ENCODE measurements around the gene HAL.

Gene HAL, protein sequence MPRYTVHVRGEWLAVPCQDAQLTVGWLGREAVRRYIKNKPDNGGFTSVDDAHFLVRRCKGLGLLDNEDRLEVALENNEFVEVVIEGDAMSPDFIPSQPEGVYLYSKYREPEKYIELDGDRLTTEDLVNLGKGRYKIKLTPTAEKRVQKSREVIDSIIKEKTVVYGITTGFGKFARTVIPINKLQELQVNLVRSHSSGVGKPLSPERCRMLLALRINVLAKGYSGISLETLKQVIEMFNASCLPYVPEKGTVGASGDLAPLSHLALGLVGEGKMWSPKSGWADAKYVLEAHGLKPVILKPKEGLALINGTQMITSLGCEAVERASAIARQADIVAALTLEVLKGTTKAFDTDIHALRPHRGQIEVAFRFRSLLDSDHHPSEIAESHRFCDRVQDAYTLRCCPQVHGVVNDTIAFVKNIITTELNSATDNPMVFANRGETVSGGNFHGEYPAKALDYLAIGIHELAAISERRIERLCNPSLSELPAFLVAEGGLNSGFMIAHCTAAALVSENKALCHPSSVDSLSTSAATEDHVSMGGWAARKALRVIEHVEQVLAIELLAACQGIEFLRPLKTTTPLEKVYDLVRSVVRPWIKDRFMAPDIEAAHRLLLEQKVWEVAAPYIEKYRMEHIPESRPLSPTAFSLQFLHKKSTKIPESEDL

DNA sequence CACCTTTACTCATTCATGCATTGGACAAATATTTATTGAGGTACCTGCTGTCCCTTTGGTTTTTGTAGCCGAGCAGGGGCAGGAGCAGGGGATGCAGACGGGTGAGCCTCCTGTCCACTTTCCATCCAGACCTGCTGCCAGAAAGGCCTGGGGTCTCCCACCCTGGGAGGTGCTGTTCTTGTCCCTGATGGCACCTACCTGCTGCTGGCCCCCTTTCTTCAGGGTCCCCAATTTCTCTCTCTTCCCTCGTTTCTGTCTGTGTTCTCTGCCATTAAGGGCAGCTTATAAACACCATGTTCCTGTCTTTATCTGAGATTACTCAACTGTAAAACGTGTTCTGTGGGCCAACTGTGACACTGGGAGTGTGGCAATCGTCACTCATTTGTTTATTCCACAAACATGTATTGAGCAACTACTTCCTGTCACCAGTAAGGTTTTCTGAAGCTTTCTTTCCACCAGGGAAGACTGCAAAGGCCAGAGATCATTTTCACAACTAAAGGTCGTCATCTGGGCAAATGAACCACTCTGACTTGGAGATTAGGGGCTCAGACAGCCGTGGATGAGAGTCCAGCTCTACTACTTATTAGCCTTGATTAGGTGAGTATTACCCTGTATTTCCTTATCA, at the start of gene HAL:
Gene HAL, minus strand, starts transcription at position 311 of the 625 bp plus-strand sequence. CDS start 434 bp downstream, outside the sequence.
- Mint-ChIP-seq H3K9me3 (no peaks in the 10 kb centered on the region), H3K27ac (no peak within 1 kb of the TSS), H3K27me3 (ENCODE audit: low read depth) (no peaks in the 10 kb centered on the region), H3K4me3 (no peak within 1 kb of the TSS), H3K4me1 (ENCODE audit: low read depth) (peaks cover 12% of the 10 kb centered on the region), H3K36me3 (ENCODE audit: low read depth) (peaks cover 3% of the 10 kb centered on the region)

GRCh38 chr12:96045566-96045965, 49.4 kb upstream of the HAL start:
- Mint-ChIP-seq H3K4me1 (ENCODE audit: low read depth) (peaks cover 39% of the 10 kb centered on the region), H3K36me3 (ENCODE audit: low read depth) (no peaks in the 10 kb centered on the region), H3K27ac (no peak overlapping the region), H3K9me3 (peaks cover 7% of the 10 kb centered on the region), H3K4me3 (no peak overlapping the region), H3K27me3 (ENCODE audit: low read depth) (no peaks in the 10 kb centered on the region)

DNA sequence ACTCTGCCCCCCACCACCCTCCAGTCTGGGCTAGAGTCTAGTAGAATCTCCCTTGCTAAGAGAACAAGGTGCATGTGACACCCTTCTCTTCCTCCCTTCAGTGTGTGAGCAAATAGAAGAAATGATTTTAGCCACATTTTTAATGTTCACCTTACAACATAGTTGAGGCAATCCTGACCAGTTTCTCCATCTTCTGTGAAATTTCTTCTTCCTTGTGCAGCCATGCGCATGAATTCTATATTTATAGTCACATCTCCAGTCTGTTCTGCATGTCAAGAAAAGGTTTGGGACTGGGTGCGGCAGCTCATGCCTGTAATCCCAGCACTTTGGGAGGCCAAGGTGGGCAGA, 48.8 kb upstream of the HAL start:
- H3K27me3 Mint-ChIP-seq (ENCODE audit: low read depth) = no peaks in the 10 kb centered on the region
- H3K4me1 Mint-ChIP-seq (ENCODE audit: low read depth) = peaks cover 39% of the 10 kb centered on the region
- peaks cover under 1% of the 10 kb centered on the region for H3K9me3 Mint-ChIP-seq
- H3K4me3 Mint-ChIP-seq = no peak overlapping the region
- peak overlapping the region; percentile 16 for H3K27ac Mint-ChIP-seq
- no peaks in the 10 kb centered on the region for H3K36me3 Mint-ChIP-seq (ENCODE audit: low read depth)

DNA sequence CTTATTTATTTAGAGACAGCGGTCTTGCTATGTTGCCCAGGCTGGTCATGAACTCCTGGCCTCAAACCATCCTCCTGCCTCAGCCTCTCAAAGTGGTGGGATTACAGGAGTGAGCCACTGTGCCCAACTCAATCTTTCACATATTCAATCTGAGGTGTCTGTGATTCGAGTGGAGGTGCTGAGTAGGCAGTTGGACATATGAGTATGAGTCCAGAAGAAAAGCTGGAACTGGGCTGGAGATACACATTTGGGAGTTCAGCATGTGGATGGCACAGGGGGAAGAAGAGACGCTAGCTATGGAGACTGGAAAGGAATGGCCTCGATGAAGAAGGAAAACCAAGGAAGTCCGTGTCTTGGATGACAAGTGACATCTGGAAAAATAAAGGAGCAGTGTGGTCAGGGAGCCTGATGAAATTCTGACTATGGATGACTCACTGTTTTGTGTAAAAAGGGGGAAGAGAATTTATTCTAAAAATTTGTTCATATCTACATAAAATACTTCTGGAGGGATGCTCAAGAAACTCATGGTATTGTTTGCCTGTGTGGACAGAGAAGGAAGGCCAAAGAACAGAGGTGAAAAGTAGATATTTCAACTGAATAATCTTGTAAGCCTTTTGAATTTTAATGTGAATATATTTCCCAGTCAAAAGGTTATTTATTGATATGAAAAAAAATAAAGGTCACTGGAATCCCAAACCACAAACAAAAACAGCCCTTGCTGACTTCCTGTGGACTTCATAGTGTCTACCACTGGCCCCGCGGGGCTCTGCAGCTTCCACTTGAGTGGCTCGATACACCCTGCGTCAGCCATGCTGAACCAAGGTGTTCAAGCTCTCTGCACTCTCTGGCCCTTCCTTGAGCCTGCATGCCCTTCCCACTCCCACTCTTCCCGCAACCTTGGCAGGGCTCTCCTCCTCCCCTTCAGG, 48.1 kb upstream of the HAL start:
- no peak overlapping the region for H3K4me3 Mint-ChIP-seq
- no peaks in the 10 kb centered on the region for H3K9me3 Mint-ChIP-seq
- H3K36me3 Mint-ChIP-seq (ENCODE audit: low read depth) = no peaks in the 10 kb centered on the region
- H3K27ac Mint-ChIP-seq = peak overlapping the region; percentile 16
- H3K27me3 Mint-ChIP-seq (ENCODE audit: low read depth) = no peaks in the 10 kb centered on the region
- peaks cover 35% of the 10 kb centered on the region for H3K4me1 Mint-ChIP-seq (ENCODE audit: low read depth)

DNA sequence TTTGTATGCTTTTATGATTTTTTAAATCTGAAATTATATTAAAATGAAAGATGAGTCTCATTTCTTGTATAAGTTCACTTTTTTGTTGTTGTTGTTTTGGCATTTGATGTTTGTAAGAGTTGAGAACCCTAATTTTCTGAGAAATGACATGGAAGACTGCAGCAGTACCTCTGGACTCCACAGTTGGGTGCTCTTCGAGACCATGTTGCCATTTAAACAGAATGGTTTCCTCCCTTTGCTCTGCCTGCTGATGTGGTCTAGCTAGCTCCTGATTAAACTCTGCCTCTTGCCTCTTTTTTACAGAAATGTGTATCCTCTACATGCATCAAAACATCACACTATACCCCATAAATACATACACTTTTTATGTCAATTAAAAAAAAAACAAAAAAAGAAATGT, 45.0 kb upstream of the HAL start:
- Mint-ChIP-seq H3K27me3 (ENCODE audit: low read depth) (no peaks in the 10 kb centered on the region), H3K27ac (no peak overlapping the region), H3K9me3 (no peaks in the 10 kb centered on the region), H3K4me3 (no peak overlapping the region), H3K36me3 (ENCODE audit: low read depth) (no peaks in the 10 kb centered on the region), H3K4me1 (ENCODE audit: low read depth) (peaks cover 10% of the 10 kb centered on the region)

DNA sequence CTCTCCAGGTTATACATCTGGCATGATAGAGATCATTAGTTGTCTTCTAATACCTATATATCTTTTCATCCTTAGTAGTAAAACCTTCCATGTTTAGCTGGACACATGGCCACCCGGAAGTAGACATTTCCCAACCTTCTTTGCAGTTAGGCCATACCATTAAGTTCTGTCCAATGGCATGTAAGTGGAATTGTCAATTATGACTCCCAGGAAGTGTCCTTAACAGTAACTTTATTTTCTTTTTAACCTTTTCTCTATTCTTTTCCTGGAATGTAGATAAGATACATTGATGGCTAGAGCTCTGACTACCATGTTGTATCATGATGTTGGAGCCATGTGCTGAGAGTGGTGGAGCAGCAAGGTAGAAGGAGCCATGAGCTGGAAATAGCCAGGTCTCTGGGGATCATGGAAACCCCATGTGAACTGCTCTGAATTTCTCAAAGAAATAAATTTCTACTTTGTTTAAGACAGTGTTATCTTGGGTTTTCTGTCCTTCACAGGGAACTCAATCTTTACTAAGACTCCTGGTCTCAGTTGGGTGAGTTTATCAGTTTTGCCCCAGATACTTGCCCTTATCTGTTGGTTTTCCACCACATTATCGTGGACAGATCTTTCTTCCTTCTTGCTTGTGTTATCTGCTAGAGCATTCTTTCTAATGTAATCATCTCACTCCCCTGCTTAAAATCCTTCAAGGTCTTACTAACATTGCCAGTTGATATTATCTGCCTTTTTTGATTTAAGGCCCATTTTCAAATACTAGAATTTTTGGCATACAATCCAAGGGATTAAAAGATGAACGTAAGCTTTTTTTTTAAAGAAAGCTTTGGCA, 44.4 kb upstream of the HAL start:
- no peaks in the 10 kb centered on the region for H3K9me3 Mint-ChIP-seq
- no peak overlapping the region for H3K27ac Mint-ChIP-seq
- H3K4me3 Mint-ChIP-seq = no peak overlapping the region

GRCh38 chr12:96039516-96039915, 43.4 kb upstream of the HAL start:
- no peaks in the 10 kb centered on the region for H3K36me3 Mint-ChIP-seq (ENCODE audit: low read depth)
- H3K27me3 Mint-ChIP-seq (ENCODE audit: low read depth) = no peaks in the 10 kb centered on the region
- no peaks in the 10 kb centered on the region for H3K9me3 Mint-ChIP-seq
- H3K4me3 Mint-ChIP-seq = no peak overlapping the region
- H3K27ac Mint-ChIP-seq = no peak overlapping the region
- peaks cover 6% of the 10 kb centered on the region for H3K4me1 Mint-ChIP-seq (ENCODE audit: low read depth)

More for the DNA sequence above, 44.4 kb upstream of the HAL start:
- Mint-ChIP-seq H3K4me1 (ENCODE audit: low read depth) (peaks cover 10% of the 10 kb centered on the region), H3K36me3 (ENCODE audit: low read depth) (no peaks in the 10 kb centered on the region), H3K27me3 (ENCODE audit: low read depth) (no peaks in the 10 kb centered on the region)

DNA sequence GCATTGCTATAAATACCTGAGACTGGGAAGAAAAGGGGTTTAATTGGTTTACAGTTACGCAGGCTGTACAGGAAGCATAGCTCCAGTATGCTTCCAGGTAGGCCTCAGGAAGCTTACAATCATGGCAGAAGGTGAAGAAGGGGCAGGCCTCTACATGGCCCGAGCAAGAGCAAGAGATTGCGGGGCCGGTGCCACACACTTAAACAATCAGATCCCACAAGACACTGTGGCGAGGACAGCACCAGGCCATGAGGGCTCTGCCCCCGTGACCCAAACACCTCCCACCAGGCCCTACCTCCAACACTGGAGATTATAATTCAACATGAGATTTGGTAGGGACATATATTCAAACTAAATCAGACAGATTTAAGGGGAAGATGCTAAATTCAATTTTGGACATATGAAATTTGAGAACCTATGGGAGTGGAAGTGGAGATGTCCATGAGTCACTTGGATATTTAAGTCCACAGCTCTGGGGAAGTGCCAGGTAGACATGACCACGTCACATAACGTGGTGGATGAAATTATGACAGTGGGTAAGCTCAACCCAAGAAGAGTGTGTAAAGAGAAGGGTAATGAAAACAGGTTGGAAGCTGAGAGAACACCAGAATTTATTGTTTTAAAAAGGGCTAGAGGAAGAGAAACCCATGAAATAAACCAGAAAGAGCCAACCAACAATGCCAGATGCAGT, 40.8 kb upstream of the HAL start:
- Mint-ChIP-seq H3K27me3 (ENCODE audit: low read depth) (no peaks in the 10 kb centered on the region), H3K27ac (no peak overlapping the region), H3K9me3 (no peaks in the 10 kb centered on the region), H3K36me3 (ENCODE audit: low read depth) (peaks cover 2% of the 10 kb centered on the region), H3K4me3 (no peak overlapping the region), H3K4me1 (ENCODE audit: low read depth) (peaks cover 5% of the 10 kb centered on the region)

GRCh38 chr12:96035283-96036236, 39.4 kb upstream of the HAL start, which contains the start of gene LTA4H:
TSS of gene LTA4H (minus strand) at chr12:96035587. CDS start at chr12:96035519, 68 bp downstream.
- Mint-ChIP-seq H3K9me3 (no peaks in the 10 kb centered on the region), H3K4me1 (ENCODE audit: low read depth) (peaks cover 5% of the 10 kb centered on the region), H3K27ac (no peak within 1 kb of the TSS), H3K27me3 (ENCODE audit: low read depth) (no peaks in the 10 kb centered on the region), H3K36me3 (ENCODE audit: low read depth) (peaks cover 2% of the 10 kb centered on the region), H3K4me3 (no peak within 1 kb of the TSS)

- no peaks in the 10 kb centered on the region for H3K9me3 Mint-ChIP-seq
- H3K27ac Mint-ChIP-seq = no peak overlapping the region
- no peaks in the 10 kb centered on the region for H3K27me3 Mint-ChIP-seq (ENCODE audit: low read depth)
- H3K4me1 Mint-ChIP-seq (ENCODE audit: low read depth) = peaks cover 13% of the 10 kb centered on the region
- H3K36me3 Mint-ChIP-seq (ENCODE audit: low read depth) = peaks cover 6% of the 10 kb centered on the region
- no peak overlapping the region for H3K4me3 Mint-ChIP-seq
Observed at GRCh38 chr12:96034621-96035282, 38.6 kb upstream of the HAL start.

DNA sequence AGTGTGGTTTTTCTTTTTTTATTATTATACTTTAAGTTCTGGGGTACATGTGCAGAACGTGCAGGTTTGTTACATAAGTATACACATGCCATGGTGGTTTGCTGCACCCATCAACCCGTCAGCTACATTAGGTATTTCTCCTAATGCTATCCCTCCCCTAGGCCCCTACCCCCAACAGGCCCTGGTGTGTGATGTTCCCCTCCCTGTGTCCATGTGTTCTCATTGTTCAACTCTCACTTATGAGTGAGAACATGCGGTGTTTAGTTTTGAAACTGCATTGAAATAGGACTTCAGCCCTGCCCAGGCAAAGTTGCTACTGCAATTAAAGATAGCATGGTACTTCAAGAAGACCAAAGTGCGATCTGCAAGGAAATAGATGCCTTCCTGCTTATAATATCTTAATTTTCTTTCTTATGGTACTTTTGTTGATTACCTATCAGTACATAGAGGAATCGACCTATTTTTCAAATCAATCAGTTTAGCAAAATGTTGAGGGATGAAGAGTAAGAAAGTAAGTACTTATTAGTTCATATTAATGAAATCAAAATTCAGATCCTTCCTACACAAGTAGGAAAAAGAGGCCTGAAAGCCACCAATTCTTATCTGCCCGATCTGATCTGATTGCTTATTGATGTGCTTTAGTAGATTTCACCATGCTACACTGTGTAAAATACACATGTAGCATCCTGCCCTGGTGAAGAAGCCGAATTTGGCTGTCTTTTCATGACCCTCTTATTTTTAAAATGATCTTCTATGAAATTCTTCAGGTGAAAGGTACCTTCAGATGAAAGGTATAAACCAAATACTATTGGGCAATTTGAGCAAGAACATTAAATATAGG, 37.6 kb upstream of the HAL start:
- Mint-ChIP-seq H3K27me3 (ENCODE audit: low read depth) (no peaks in the 10 kb centered on the region), H3K9me3 (no peaks in the 10 kb centered on the region), H3K27ac (no peak overlapping the region), H3K4me3 (no peak overlapping the region), H3K36me3 (ENCODE audit: low read depth) (peaks cover 7% of the 10 kb centered on the region), H3K4me1 (ENCODE audit: low read depth) (peaks cover 14% of the 10 kb centered on the region)
